NCI-H1694 treated with DMSO at 0.1 percent for 48 hours (cell line): ENCODE measurements around the gene CIB4.
A peak's percentile ranks its signal among the peaks of the same experiment; 100 is the strongest.

ENCODE experiments used
- DNase-seq: peaks from one replicate; lab custom pipeline; 2025; lab: John Stamatoyannopoulos, UW

CIB4 gene

GRCh38 chr2:26640781-26641564 lies at the start of gene CIB4:
Gene CIB4 (minus strand): TSS chr2:26641366. CDS start chr2:26641314, 52 bp downstream.
- no peak for DNase-seq

GRCh38 chr2:26687801-26688200 lies 46.6 kb upstream of the CIB4 start:
- DNase-seq = no peak

GRCh38 chr2:26687328-26687727 lies 46.2 kb upstream of the CIB4 start:
- DNase-seq = peak; percentile 57

- DNase-seq = peak; percentile 21
Measured at GRCh38 chr2:26685989-26686839, 45.0 kb upstream of the CIB4 start.

GRCh38 chr2:26685341-26685740 lies 44.2 kb upstream of the CIB4 start:
- DNase-seq = no peak

- no peak for DNase-seq
Measured at GRCh38 chr2:26683583-26683982, 42.4 kb upstream of the CIB4 start.

- no peak for DNase-seq
Measured at GRCh38 chr2:26682155-26682554, 41.0 kb upstream of the CIB4 start.

GRCh38 chr2:26681656-26682055 lies 40.5 kb upstream of the CIB4 start:
- DNase-seq = no peak

GRCh38 chr2:26679867-26680266 lies 38.7 kb upstream of the CIB4 start:
- no peak for DNase-seq

- no peak for DNase-seq
Measured at GRCh38 chr2:26678035-26678434, 36.9 kb upstream of the CIB4 start.

GRCh38 chr2:26675651-26676255 lies 34.6 kb upstream of the CIB4 start:
- DNase-seq = no peak

GRCh38 chr2:26674771-26675170 lies 33.6 kb upstream of the CIB4 start:
- no peak for DNase-seq

- DNase-seq = no peak
Measured at GRCh38 chr2:26674002-26674751, 33.0 kb upstream of the CIB4 start.

- no peak for DNase-seq
Measured at GRCh38 chr2:26672818-26673393, 31.7 kb upstream of the CIB4 start.

- no peak for DNase-seq
Measured at GRCh38 chr2:26672112-26672817, 31.1 kb upstream of the CIB4 start.

GRCh38 chr2:26671691-26672090 lies 30.5 kb upstream of the CIB4 start:
- DNase-seq = no peak

GRCh38 chr2:26670931-26671460 lies 29.8 kb upstream of the CIB4 start:
- no peak for DNase-seq

GRCh38 chr2:26670171-26670570 lies 29.0 kb upstream of the CIB4 start:
- no peak for DNase-seq

GRCh38 chr2:26668856-26669750 lies 27.9 kb upstream of the CIB4 start:
- no peak for DNase-seq

GRCh38 chr2:26668041-26668440 lies 26.9 kb upstream of the CIB4 start:
- no peak for DNase-seq
